MV-4-11 (cell line): Measurements from ENCODE around the gene MCM5.
"Not testable (repeated sequence)": the region's sequence is repeated elsewhere in the genome, so short reads cannot be mapped to it uniquely, and the experiment has no call there.

Experiments used
- DNase-seq: peaks from one replicate; lab custom pipeline; 2025; lab: John Stamatoyannopoulos, UW

MCM5 gene

DNA sequence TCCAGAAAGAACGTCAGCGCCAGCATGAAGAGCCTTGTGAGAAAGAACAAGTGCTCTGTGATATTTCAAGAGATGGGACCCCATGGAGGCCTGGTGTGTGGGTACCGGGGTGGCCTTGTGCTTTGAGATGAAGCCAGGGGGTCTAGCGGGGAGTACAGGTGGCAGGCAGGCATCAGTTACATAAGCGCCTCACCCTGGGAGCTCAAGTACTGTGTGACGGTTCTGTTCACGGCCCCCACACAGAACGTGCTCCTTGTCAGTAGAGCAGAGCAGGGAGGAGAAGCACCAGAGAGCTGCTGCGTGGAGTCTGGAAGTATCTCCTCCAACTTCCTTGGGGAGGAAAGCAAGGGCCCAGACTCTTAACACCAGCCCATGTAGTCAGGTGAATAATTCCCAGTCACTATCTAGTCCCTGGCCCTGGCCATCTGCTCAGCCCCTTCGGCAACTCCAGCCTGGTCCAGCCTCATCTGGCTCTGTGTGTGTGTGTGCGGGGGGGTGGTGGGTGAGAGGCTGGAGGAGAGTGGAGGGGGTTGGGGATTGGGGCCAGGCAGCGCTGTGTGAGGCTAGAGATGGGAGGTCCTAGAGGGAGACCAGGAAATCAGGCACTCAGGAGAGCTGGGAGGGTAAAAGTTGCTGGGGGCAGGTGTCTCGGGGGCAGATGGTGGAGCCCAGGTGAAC lies 32.4 kb downstream of the MCM5 start:
- no peak for DNase-seq

- DNase-seq, result no peak
These were observed 34.2 kb downstream of the MCM5 start for GRCh38 chr22:35434061-35434710.

DNA sequence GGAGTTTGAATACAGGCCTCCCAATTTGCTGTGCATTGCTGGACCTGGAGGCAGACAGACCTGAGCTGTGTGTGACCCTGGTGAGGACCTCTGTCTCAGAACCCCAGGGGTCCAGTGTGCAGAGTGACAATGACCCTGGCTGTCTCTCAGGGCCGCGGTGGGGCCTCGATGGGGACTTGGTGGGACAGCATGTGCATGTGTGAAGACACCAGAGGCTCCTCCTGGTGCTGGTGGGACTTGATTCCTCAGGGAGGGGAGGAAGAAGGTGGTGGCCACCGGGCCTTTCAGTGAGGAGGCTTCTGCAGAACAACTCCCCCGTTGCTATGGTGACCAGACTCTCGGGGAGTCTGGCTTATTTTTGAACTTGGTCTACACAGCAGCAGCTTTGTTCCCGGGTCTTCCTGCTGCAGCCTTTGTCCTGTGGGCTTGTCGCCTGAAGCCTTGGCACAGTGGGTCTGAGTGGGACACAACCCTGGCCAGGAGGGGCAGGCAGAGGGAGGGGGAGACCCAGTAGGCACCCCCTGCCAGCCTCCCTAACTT lies 35.3 kb downstream of the MCM5 start:
- DNase-seq, result no peak

DNA sequence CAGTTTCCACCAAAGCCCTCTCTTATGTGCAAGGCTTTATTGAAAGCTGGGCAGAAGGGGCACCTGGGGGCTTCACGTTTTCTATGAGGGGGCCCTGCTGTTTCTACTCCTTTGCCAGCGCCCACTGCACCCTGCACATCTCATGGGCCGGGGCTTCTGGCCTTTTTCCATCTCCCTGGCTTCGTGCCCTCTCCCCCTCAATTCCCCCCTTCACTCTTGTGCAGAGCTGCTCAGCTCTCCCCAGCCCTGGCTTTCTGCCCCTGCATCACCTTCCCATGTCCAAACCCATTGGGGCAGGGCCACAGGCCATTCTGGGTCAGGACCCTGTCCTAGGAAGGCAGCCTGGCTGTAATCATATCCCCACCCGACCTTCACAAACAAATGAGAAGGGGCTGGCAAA lies 36.5 kb downstream of the MCM5 start:
- DNase-seq, result no peak

DNA sequence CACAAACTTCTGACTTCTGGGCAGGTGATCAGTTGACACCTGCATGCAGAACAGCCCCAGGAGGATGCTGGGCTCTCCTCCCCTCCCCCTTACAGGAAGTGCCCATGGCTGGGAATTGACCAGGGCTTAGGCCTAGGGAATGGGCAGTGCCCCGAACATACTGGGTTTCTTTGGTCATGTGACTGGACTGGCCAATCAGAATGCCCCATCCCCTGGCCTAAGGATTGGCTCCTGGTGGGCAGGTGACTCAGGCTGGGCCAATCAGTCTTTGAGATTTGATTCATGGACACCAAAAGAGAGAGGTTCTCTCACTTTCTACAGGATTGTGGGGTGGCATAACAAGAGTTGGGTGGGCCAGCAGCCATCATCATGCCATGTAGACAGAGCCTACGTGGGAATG lies 37.1 kb downstream of the MCM5 start:
- no peak for DNase-seq

- not testable (repeated sequence) for DNase-seq
These were observed 38.9 kb downstream of the MCM5 start for GRCh38 chr22:35438673-35439364.

DNA sequence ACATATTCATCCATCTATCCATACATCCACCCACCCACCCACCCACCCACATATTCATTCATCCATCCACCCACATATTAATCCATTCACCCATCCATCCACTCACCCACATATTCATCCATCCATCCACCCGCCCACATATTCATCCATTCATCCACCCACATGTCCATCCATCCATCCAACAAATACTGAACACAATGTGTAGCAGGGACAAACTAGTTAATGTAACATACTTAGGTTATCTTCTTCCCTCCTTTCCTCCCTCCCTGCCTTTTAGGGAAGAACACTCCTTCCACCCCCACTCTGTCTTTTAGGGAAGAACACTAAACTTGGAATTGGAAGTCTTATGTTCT lies 39.4 kb downstream of the MCM5 start:
- no peak for DNase-seq

DNA sequence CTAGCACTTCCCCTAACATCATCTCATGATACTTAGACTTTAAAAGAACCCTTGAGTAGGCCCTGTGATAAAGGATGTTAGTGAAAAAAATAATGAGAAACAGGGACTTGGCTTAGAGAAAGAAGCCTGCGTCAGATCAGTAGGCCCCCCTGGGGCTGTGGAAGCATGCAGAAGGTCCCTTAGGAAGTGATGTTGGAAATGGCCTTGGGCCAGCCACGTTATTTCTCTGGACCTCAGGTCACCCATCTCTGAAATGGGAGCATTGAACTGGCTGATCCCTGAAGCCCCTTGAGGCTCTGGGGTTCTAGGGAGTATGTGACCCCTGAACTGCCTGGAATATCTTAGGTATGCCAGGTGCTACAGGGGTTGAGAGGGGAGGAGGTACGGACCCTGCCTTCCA lies 40.2 kb downstream of the MCM5 start:
- DNase-seq, result no peak

GRCh38 chr22:35441489-35442100 lies 41.7 kb downstream of the MCM5 start:
- DNase-seq, result no peak

DNA sequence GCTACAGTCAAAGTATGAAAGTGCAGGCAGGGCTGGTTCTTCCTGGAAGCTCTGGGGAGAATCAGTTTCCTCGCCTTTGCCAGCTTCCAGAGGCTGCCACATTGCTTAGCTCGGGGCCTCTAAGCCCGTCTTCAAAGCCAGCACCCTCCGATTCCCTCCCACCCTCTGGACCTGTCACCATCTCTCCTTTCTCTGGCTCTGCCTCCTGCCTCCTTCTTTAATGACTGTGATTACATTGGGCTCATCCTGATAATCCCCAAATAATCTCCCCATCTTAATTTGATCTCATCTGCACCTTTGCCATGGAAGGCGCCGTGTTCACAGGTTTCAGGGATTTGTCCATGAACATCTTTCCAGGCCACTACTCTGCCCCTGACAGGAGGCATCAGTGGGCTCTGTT lies 42.5 kb downstream of the MCM5 start:
- DNase-seq, result no peak

DNA sequence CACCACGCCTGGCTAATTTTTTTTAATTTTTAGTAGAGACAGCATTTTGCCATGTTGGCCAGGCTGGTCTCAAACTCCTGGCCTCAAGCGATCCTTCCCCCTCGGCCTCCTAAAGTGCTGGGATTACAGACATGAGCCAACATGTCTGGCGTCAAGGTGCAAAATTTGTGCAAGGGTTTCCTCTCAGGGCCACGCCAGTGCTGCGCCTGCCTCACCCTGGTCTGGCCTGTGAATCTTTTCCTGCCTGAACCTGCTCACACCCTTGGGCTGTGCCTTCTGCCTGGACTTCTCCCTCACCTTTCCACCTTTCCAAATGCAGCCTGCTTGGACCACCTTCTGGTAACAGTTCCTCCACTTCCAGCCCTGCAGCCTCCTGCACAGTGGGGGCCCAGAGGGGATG lies 43.4 kb downstream of the MCM5 start:
- no peak for DNase-seq

- DNase-seq, result no peak
These were observed 44.1 kb downstream of the MCM5 start for GRCh38 chr22:35443790-35444684.

DNA sequence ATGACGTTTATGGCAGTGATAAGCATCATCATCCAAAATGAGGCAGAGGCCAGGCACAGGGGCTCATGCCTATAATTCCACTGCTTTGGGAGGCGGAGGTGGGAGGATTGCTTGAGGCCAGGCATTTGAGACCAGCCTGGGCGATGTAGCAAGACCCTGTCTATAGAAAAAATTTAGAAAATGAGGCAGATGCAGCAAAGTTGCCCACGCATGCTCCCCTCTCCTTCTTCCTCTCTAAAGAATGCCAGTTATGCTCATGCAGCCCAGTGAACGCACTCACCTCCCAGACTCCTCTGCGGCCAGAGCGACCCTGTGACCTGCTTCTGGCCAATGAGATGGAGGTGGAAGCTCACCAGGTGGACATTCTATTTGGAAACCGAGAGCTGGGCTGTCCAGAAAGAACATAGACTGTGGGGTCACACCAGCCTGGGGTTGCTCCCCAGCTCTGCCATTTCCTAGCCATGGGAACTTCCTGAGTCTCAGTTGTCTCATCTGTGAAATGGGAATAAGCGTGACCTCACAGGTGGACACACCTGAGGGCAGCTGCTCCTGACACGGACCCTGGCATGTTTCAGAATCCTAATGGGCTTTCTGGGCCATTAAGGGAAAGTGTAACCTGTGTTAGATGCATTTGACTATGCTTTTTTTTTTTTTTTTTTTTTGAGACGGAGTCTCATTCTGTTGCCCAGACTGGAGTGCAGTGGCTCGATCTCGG lies 44.9 kb downstream of the MCM5 start:
- DNase-seq, result no peak

DNA sequence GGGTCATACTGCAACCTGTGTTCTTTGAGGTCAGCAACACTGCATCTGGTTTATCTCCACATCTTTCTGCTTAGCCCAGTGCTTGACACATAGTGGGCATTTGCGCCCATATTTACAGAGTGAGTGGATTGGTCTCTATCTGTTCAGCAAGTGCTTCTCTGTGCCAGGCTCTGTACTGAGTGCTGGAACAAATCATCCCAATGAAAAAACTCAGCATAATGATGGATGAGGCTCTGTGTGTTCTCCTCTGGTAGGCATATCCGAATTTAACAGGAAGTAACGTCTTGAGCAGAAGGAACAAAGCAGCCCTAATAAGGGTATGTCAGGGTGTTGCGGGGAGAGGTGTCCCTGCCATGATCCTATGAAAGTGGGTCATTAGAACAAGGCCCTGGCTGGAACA lies 46.0 kb downstream of the MCM5 start:
- no peak for DNase-seq

- DNase-seq, result no peak
These were observed 46.4 kb downstream of the MCM5 start for GRCh38 chr22:35446365-35446764.

DNA sequence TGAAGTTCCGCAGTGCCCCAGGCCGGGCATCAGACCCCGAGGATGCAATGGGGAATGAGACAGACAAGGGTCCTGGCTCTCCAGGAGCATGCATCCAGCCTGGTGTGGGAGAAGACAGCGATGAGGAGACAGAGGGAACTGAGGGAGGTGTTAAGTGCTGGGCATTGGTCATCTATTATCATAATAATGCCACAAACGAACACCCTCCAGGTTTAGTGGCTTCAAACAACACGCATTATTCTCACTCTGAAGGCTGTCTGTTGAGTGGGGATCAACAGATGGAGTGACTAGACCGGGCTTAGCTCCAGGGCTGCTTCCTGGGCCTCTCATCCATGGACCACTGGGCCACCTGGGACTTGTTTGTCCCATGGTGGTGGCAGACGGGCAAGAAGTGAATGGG lies 48.6 kb downstream of the MCM5 start:
- DNase-seq, result no peak

GRCh38 chr22:35449829-35450689 lies 50.1 kb downstream of the MCM5 start:
- no peak for DNase-seq

GRCh38 chr22:35450824-35451569 lies 51.1 kb downstream of the MCM5 start:
- no peak for DNase-seq

GRCh38 chr22:35451592-35451991 lies 51.7 kb downstream of the MCM5 start:
- no peak for DNase-seq
